Smooth muscle cell (in vitro differentiated cells): Measurements from ENCODE around the gene WWOX. TPM values are rescaled to one million over a fixed set of nuclear protein-coding genes. Genes with fewer than 3 reads are reported as not detected.
A peak's percentile ranks its signal among the peaks of the same experiment; 100 is the strongest.

Experiments used
- DNase-seq: peaks from one replicate; lab custom pipeline; 2025; ENCODE audit not compliant: unreplicated experiment; lab: John Stamatoyannopoulos, UW
- H2AFZ ChIP-seq: fragments of 200-600 bp; sonication (generic); 2 replicates; pipeline ENCODE4 v1.6.0; 2016; ENCODE audit warnings: antibody characterized with exemption, low read depth, mild to moderate bottlenecking
- H3F3A ChIP-seq: fragments of 200-600 bp; sonication (generic); 2 replicates; pipeline ENCODE4 v1.6.0; 2017; ENCODE audit warnings: antibody characterized with exemption, low read depth
- H3K27ac ChIP-seq: fragments of 200-600 bp; sonication (generic); 2 replicates; pipeline ENCODE4 v1.5.1; 2016; ENCODE audit warnings: low read depth, mild to moderate bottlenecking
- H3K27me3 ChIP-seq: fragments of 200-600 bp; sonication (generic); 2 replicates; pipeline ENCODE4 v1.6.1; 2016; ENCODE audit warnings: low read depth, mild to moderate bottlenecking
- H3K36me3 ChIP-seq: fragments of 200-600 bp; sonication (generic); 2 replicates; pipeline ENCODE4 v1.5.1; 2016; ENCODE audit warnings: low read depth
- H3K4me1 ChIP-seq: fragments of 200-600 bp; sonication (generic); 2 replicates; pipeline ENCODE4 v1.5.1; 2016; ENCODE audit warnings: low read depth
- H3K4me2 ChIP-seq: fragments of 200-600 bp; sonication (generic); 2 replicates; pipeline ENCODE4 v1.6.0; 2016; ENCODE audit warnings: mild to moderate bottlenecking
- H3K4me3 ChIP-seq: fragments of 200-600 bp; sonication (generic); 2 replicates; pipeline ENCODE4 v1.5.1; 2016; ENCODE audit warnings: mild to moderate bottlenecking
- H3K79me2 ChIP-seq: fragments of 200-600 bp; sonication (generic); 2 replicates; pipeline ENCODE4 v1.6.0; 2016; ENCODE audit warnings: low read depth, mild to moderate bottlenecking
- H3K9ac ChIP-seq: fragments of 200-600 bp; sonication (generic); 2 replicates; pipeline ENCODE4 v1.6.0; 2016; ENCODE audit warnings: low read depth
- H3K9me3 ChIP-seq: fragments of 200-600 bp; sonication (generic); replicated peaks from 2 replicates; pipeline ENCODE4 v1.5.1; 2016; ENCODE audit warnings: low read depth
- H4K20me1 ChIP-seq: fragments of 200-600 bp; sonication (generic); 2 replicates; pipeline ENCODE4 v1.6.0; 2016; ENCODE audit warnings: low read depth
- CTCF ChIP-seq: fragments of 200-600 bp; sonication (generic); IDR thresholded peaks from 2 replicates; pipeline ENCODE4 v1.5.1; 2017; ENCODE audit warnings: borderline replicate concordance, mild to moderate bottlenecking, antibody characterized with exemption; ENCODE audit not compliant: insufficient read depth, poor library complexity, severe bottlenecking
- WGBS: methylation state at CpG from one replicate; pipeline ENCODE4 v1.1.7; 2016; ENCODE audit warnings: low lambda C conversion rate; 5-methylcytosine and 5-hydroxymethylcytosine counted together
- polyA plus RNA-seq: library from polyadenylated mRNA; unstranded; fragments of >200 nt; fragmentation: Nextera tagmentation; extraction: Ambion mirVana; gene quantifications from 2 replicates; pipeline ENCODE4 v1.2.1, GENCODE V29; 2016
- total RNA-seq: library from RNA; depleted of rRNA; stranded (reverse); fragments of >200 nt; gene quantifications from 2 replicates; pipeline ENCODE4 v1.2.3, GENCODE V29; 2014

WWOX gene
- total and polyA plus RNA-seq, 2 experiments from 2014 or later, result 7.5 to 14.0 TPM

GRCh38 chr16:78768718-78769117 is 669.3 kb downstream of the WWOX start:
- no peaks in the 10 kb centered on the region for H3K9me3 ChIP-seq
- no peak for TF ChIP-seq CTCF
- 94% methylated on average over 9 of the region's 9 CpGs for WGBS

GRCh38 chr16:78770353-78771091 is 671.1 kb downstream of the WWOX start:
- no peaks in the 10 kb centered on the region for H4K20me1 ChIP-seq
- no peaks in the 10 kb centered on the region for H3K9me3 ChIP-seq
- H3K27ac ChIP-seq, result no peak overlapping the region
- no peak overlapping the region for H3K4me2 ChIP-seq
- H3K4me1 ChIP-seq, result peaks cover 7% of the 10 kb centered on the region
- DNase-seq, result peak; percentile 32
- peak; percentile 76 for TF ChIP-seq CTCF
- H3K79me2 ChIP-seq, result no peaks in the 10 kb centered on the region
- no peak overlapping the region for H2AFZ ChIP-seq
- H3K9ac ChIP-seq, result no peak overlapping the region
- H3K36me3 ChIP-seq, result no peaks in the 10 kb centered on the region
- H3K4me3 ChIP-seq, result no peak overlapping the region
- H3F3A ChIP-seq, result no peaks in the 10 kb centered on the region
- no peaks in the 10 kb centered on the region for H3K27me3 ChIP-seq
- 32% methylated on average over 21 of the region's 23 CpGs for WGBS

More at GRCh38 chr16:78768718-78769117, 669.3 kb downstream of the WWOX start:
- H3F3A ChIP-seq, result no peaks in the 10 kb centered on the region
- no peak overlapping the region for H3K4me3 ChIP-seq
- H3K36me3 ChIP-seq, result no peaks in the 10 kb centered on the region
- H3K9ac ChIP-seq, result no peak overlapping the region
- H3K27me3 ChIP-seq, result no peaks in the 10 kb centered on the region
- H2AFZ ChIP-seq, result no peak overlapping the region
- H3K27ac ChIP-seq, result no peak overlapping the region
- no peak for DNase-seq
- H3K79me2 ChIP-seq, result no peaks in the 10 kb centered on the region
- no peaks in the 10 kb centered on the region for H4K20me1 ChIP-seq
- H3K4me1 ChIP-seq, result peaks cover 7% of the 10 kb centered on the region
- no peak overlapping the region for H3K4me2 ChIP-seq

- peaks cover 7% of the 10 kb centered on the region for H3K4me1 ChIP-seq
- TF ChIP-seq CTCF, result no peak
- H3K79me2 ChIP-seq, result no peaks in the 10 kb centered on the region
- H3K36me3 ChIP-seq, result no peaks in the 10 kb centered on the region
- no peak overlapping the region for H3K27ac ChIP-seq
- DNase-seq, result no peak
- 95% methylated on average over 8 of the region's 8 CpGs for WGBS
- H2AFZ ChIP-seq, result no peak overlapping the region
- no peaks in the 10 kb centered on the region for H4K20me1 ChIP-seq
- no peaks in the 10 kb centered on the region for H3K9me3 ChIP-seq
- H3K9ac ChIP-seq, result no peak overlapping the region
- H3K4me3 ChIP-seq, result no peak overlapping the region
- H3F3A ChIP-seq, result no peaks in the 10 kb centered on the region
- no peaks in the 10 kb centered on the region for H3K27me3 ChIP-seq
- no peak overlapping the region for H3K4me2 ChIP-seq
These were observed 673.8 kb downstream of the WWOX start for GRCh38 chr16:78773291-78773702.

GRCh38 chr16:78773706-78774105 is 674.3 kb downstream of the WWOX start:
- whole genome bisulfite sequencing, result 78% methylated on average over 4 of the region's 4 CpGs
- Histone ChIP-seq H3K4me1 (peaks cover 4% of the 10 kb centered on the region), H3K4me2 (no peak overlapping the region), H3K79me2 (no peaks in the 10 kb centered on the region), H4K20me1 (no peaks in the 10 kb centered on the region), H3K36me3 (no peaks in the 10 kb centered on the region), H3K9ac (no peak overlapping the region), H3K27me3 (peaks cover under 1% of the 10 kb centered on the region), H3K27ac (no peak overlapping the region), H2AFZ (no peak overlapping the region), H3F3A (no peaks in the 10 kb centered on the region), H3K9me3 (no peaks in the 10 kb centered on the region), H3K4me3 (no peak overlapping the region)
- no peak for TF ChIP-seq CTCF
- no peak for DNase-seq
